Neural cell (in vitro differentiated cells): ENCODE data around the gene FTCDNL1. TPM values are rescaled to one million over a fixed set of nuclear protein-coding genes. Genes with fewer than 3 reads are reported as not detected.

Experiments
- H2AFZ ChIP-seq: fragments of 200-600, 300-800 bp; sonication (generic), shearing (Covaris generic); 2 replicates; pipeline ENCODE4 v1.6.0; 2014; ENCODE audit warnings: low read depth, mild to moderate bottlenecking, antibody characterized with exemption, low read length, moderate library complexity
- H3F3A ChIP-seq: fragments of 200-600 bp; shearing (Covaris generic); 2 replicates; pipeline ENCODE4 v1.6.1; 2016; ENCODE audit warnings: mild to moderate bottlenecking, moderate library complexity, mixed read lengths, antibody characterized with exemption, low read length; ENCODE audit not compliant: insufficient read depth, poor library complexity, severe bottlenecking
- H3K27ac ChIP-seq: fragments of 200-600, 300-800 bp; sonication (generic), shearing (Covaris generic); 2 replicates; pipeline ENCODE4 v1.5.1; 2014; ENCODE audit warnings: mild to moderate bottlenecking, low read length, moderate library complexity
- H3K27me3 ChIP-seq: fragments of 300-800, 200-600 bp; sonication (generic), shearing (Covaris generic); 2 replicates; pipeline ENCODE4 v1.6.0; 2014; ENCODE audit warnings: mild to moderate bottlenecking, low read depth, low read length, moderate library complexity; ENCODE audit not compliant: insufficient read depth
- H3K36me3 ChIP-seq: fragments of 300-800, 200-600 bp; sonication (generic), shearing (Covaris generic); 2 replicates; pipeline ENCODE4 v1.5.1; 2014; ENCODE audit warnings: mild to moderate bottlenecking, antibody characterized with exemption, low read length, moderate library complexity; ENCODE audit not compliant: insufficient read depth
- H3K4me2 ChIP-seq: fragments of 300-800, 200-600 bp; sonication (generic), shearing (Covaris generic); 2 replicates; pipeline ENCODE4 v1.6.0; 2014; ENCODE audit warnings: mild to moderate bottlenecking, low read length
- H3K4me3 ChIP-seq: fragments of 300-800, 200-600 bp; sonication (generic), shearing (Covaris generic); 2 replicates; pipeline ENCODE4 v1.5.1; 2014; ENCODE audit warnings: mild to moderate bottlenecking, low read length, moderate library complexity
- H3K79me2 ChIP-seq: fragments of 200-600 bp; shearing (Covaris generic); replicated peaks from 2 replicates; pipeline ENCODE4 v1.6.0; 2014; ENCODE audit warnings: mild to moderate bottlenecking, low read length, moderate library complexity; ENCODE audit not compliant: insufficient read depth
- H3K9ac ChIP-seq: fragments of 300-800, 200-600 bp; sonication (generic), shearing (Covaris generic); 2 replicates; pipeline ENCODE4 v1.6.1; 2016; ENCODE audit warnings: mild to moderate bottlenecking, low read length, mixed read lengths
- H3K9me2 ChIP-seq: fragments of 200-600 bp; shearing (Covaris generic); 2 replicates; pipeline ENCODE4 v1.6.1; 2016; ENCODE audit warnings: mild to moderate bottlenecking, low read length, mixed read lengths; ENCODE audit not compliant: insufficient read depth
- H3K9me3 ChIP-seq: fragments of 200-600, 300-800 bp; sonication (generic), shearing (Covaris generic); 2 replicates; pipeline ENCODE4 v1.6.1; 2016; ENCODE audit warnings: mild to moderate bottlenecking, mixed run types, low read length, moderate library complexity, mixed read lengths
- H4K20me1 ChIP-seq: fragments of 200-600 bp; shearing (Covaris generic); 2 replicates; pipeline ENCODE4 v1.6.1; 2016; ENCODE audit warnings: mild to moderate bottlenecking, mixed run types; ENCODE audit not compliant: insufficient read depth
- CTCF ChIP-seq: fragments of 450-650 bp; IDR thresholded peaks from 2 replicates; pipeline ENCODE4 v1.5.1; 2014; ENCODE audit warnings: antibody characterized with exemption, mild to moderate bottlenecking, moderate library complexity; ENCODE audit not compliant: poor library complexity, severe bottlenecking
- EP300 ChIP-seq: fragments of 450-650 bp; conservative IDR thresholded peaks from 2 replicates; pipeline ENCODE4 v1.6.1; 2014; ENCODE audit warnings: antibody characterized with exemption, mild to moderate bottlenecking, moderate library complexity; ENCODE audit not compliant: poor library complexity, severe bottlenecking
- EZH2 ChIP-seq: fragments of 200-600, 300-800 bp; shearing (Covaris generic), sonication (generic); IDR thresholded peaks from 2 replicates; pipeline ENCODE4 v1.6.1; 2014; ENCODE audit warnings: antibody characterized with exemption, low read length, borderline replicate concordance, mild to moderate bottlenecking; ENCODE audit not compliant: insufficient read depth, poor library complexity, severe bottlenecking
- MXI1 ChIP-seq: fragments of 450-650 bp; conservative IDR thresholded peaks from 2 replicates; pipeline ENCODE4 v1.6.1; 2014; ENCODE audit warnings: antibody characterized with exemption, mild to moderate bottlenecking; ENCODE audit not compliant: poor library complexity, severe bottlenecking
- POLR2AphosphoS5 ChIP-seq: IDR thresholded peaks from 2 replicates; pipeline ENCODE4 v1.6.1; 2012
- RAD21 ChIP-seq: fragments of 450-650 bp; conservative IDR thresholded peaks from 2 replicates; pipeline ENCODE4 v1.6.1; 2014; ENCODE audit warnings: antibody characterized with exemption, mild to moderate bottlenecking, moderate library complexity
- REST ChIP-seq: IDR thresholded peaks from 2 replicates; pipeline ENCODE4 v1.6.1; 2012; ENCODE audit warnings: borderline replicate concordance
- SMC3 ChIP-seq: fragments of 450-650 bp; conservative IDR thresholded peaks from 2 replicates; pipeline ENCODE4 v1.6.1; 2014; ENCODE audit warnings: antibody characterized with exemption, mild to moderate bottlenecking, moderate library complexity; ENCODE audit not compliant: poor library complexity
- TAF1 ChIP-seq: IDR thresholded peaks from 2 replicates; pipeline ENCODE4 v1.6.1; 2012; ENCODE audit warnings: low read depth
- polyA plus RNA-seq: library from polyadenylated mRNA; depleted of rRNA; stranded (reverse); fragments of >200 nt; gene quantifications from 2 replicates; pipeline ENCODE4 v1.2.3, GENCODE V29; 2014

FTCDNL1 gene
- polyA plus RNA-seq, 1 donor from 2014 or later, result not detected

DNA sequence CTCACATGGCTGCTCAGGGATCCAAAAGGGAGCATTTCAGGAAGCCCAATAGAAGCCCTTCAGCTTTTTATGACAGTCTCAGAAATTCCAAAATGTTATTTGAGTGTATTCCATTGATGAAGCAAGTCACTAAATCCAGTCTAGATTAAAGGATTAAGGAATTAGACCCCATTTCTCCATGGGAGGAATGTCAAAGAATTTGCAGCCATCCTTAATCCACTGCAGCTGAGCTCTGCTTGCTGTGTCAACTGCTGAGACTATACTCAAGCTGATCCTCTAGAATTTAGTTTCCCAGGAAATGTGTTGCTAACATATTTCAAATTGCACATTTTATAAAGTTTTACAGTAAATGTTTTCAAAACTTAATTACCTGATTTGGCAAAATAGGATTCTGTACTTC, 31.7 kb upstream of the FTCDNL1 start:
- no peak overlapping the region for H3K4me3 ChIP-seq
- H3F3A ChIP-seq, result no peaks in the 10 kb centered on the region
- no peak overlapping the region for H3K9ac ChIP-seq
- H4K20me1 ChIP-seq, result no peaks in the 10 kb centered on the region
- H3K9me2 ChIP-seq, result no peaks in the 10 kb centered on the region
- no peak overlapping the region for H3K4me2 ChIP-seq
- no peaks in the 10 kb centered on the region for H3K79me2 ChIP-seq
- H3K36me3 ChIP-seq, result no peaks in the 10 kb centered on the region
- TF ChIP-seq MXI1, result no peak
- no peak for TF ChIP-seq EZH2
- TF ChIP-seq RAD21, result no peak
- no peak for TF ChIP-seq SMC3
- no peak for TF ChIP-seq TAF1
- no peak for TF ChIP-seq REST
- no peak for TF ChIP-seq EP300
- no peak for TF ChIP-seq POLR2AphosphoS5
- no peak for TF ChIP-seq CTCF
- no peak overlapping the region for H3K27ac ChIP-seq
- H3K27me3 ChIP-seq, result no peaks in the 10 kb centered on the region
- H2AFZ ChIP-seq, result no peak overlapping the region
- no peaks in the 10 kb centered on the region for H3K9me3 ChIP-seq

- Histone ChIP-seq H3K27me3 (no peaks in the 10 kb centered on the region), H3K36me3 (no peaks in the 10 kb centered on the region), H3K4me2 (no peak overlapping the region), H3F3A (no peaks in the 10 kb centered on the region), H3K9ac (no peak overlapping the region), H3K27ac (no peak overlapping the region), H4K20me1 (no peaks in the 10 kb centered on the region), H3K9me3 (peaks cover 5% of the 10 kb centered on the region), H3K9me2 (no peaks in the 10 kb centered on the region), H3K4me3 (no peak overlapping the region), H2AFZ (no peak overlapping the region), H3K79me2 (no peaks in the 10 kb centered on the region)
- TF ChIP-seq POLR2AphosphoS5 (no peak), CTCF (no peak), TAF1 (no peak), EP300 (no peak), SMC3 (no peak), MXI1 (no peak), EZH2 (no peak), RAD21 (no peak), REST (no peak)
Observed at GRCh38 chr2:199875400-199875799, 24.4 kb upstream of the FTCDNL1 start.
